IPS-NIHi7 (cell line): ENCODE results near the gene KLHL29.

Source experiments
- DNase-seq: peaks from one replicate; pipeline ENCODE4 v3.0.0; 2012; ENCODE audit warnings: mixed read lengths; ENCODE audit errors: extremely low spot score

KLHL29 gene

DNA sequence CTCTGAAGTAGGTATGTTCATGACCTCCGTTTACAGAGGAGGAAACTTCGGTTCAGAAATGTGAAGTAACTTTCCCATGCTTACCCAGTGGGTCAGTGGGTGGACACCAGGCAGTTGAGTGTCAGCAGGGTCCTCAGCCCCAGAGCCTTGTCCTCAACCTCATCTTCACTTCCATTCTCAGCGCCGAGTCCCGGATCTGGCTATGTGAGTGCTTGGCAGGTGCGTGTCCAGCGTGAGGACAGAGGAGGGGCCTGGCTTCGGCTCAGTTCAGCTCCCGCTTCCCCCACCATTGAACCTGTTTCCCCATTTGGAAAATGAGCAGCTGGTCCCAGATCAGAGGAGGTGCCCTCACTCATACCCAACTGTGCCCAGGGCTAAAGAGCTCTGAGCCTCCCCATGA, 274.3 kb downstream of the KLHL29 start:
- no peak for DNase-seq

DNA sequence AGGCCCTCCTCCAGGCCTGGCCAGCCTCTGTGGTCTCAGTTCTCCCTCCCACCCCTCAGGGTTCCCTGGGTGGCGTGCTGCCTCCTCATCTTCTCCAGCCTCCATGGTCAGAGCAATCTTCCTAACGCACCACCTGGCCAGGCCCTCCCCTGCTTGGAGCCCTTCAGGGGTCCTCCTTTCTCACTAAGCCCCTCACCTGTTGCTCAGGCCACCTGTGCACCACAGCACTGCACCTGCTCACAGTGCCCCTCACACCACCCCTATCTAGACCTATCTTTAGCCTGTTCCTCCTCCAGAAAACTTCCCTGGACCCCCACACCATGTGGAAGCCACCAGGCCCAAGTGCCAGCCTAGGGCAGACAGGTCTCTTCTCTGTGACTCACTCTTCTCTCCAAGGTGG, 274.8 kb downstream of the KLHL29 start:
- no peak for DNase-seq

GRCh38 chr2:23660237-23660636, 275.3 kb downstream of the KLHL29 start:
- DNase-seq = no peak

DNA sequence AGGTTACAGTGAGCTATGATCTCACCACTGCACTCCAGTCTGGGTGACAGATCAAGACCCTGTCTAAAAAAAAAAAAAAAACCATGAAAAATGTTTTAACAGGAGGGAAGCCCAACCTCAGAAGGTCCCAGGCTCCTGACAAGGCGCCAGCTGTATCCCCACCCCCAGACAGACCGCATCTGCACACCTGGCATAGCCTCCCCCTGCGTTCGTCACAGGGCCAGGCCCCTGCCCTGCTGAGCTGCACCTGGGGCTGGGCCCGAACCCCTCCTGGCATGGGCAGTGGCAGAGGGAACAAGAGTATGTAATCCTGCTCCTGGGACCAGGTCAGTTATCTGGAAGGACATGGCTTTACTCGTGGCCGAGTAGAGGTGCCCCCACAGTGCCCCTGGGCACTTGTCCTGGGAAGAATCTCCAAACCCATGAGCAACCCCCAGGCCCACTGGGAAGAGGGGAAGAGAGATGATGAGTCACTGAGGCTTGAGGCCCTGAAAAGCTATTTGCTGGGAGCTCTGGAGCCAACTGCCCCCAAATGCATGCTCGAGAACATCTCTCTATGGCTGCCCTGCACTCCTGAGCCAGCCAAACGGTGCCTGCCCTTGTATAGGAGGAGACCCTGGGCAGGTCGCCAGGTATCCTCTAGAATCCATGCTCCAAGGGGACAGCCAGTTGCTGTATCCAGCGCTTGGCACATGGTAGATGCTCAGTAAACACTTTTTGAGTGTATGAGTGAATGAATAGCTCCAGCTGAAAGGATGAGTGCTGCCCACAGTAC, 276.5 kb downstream of the KLHL29 start:
- no peak for DNase-seq

DNA sequence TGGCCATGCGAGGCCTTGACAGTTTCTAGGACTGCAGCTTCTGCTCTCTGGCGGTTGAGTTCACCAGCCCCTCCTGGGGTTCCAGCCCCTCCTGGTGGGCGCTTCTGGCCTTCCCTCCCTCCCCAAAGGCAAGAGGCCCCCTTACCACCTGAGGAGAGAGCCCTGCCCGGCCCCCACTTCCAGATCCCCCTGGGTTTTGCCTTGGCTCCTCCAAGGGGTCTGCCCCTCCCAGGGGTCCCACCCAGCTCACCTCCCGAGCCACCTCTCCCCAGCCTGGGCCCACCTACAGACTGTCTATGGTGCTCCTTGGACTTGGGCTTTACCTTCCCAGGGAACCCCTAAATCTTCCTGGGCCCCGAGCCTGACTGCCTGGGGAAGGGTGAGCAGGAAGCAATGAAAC, 277.5 kb downstream of the KLHL29 start:
- no peak for DNase-seq

- no peak for DNase-seq
These were observed 278.3 kb downstream of the KLHL29 start for GRCh38 chr2:23662941-23663920.

GRCh38 chr2:23664066-23664788, 279.2 kb downstream of the KLHL29 start:
- DNase-seq = no peak

DNA sequence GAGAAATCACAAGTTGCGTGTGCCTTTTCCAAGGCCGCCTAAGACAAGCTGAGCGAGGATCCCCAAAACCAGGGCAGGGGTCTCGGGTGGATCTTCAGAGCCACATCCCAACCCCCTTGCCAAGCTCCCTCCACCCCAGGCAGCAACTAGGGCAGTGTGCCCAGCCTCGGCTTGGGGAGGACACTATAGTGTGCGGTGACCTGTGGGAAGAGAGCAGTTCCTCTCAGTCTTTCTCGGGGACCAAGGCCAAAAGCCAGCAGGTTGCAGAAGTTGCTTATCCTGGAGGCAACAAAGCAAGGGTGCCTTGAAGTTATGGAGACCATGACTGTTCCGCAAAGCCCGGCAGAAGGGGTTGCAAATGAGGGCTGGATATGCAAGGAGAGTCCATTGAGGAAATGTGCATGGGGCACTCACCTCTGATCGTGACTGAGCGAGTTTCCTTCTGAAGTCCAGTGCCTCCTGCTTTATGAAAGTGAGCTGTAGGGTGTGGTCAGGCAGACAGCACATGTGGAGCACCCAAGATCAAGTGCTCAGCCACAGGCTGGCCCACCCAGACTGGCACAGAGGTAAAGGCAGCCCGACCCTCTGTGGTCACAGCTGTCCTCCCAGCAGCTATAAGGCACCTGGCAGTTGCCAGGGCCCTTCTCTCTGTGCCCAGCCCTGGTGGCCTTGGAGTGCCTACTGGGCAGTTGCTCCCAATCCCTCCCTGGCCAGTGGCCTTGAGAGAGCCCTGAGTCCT, 281.4 kb downstream of the KLHL29 start:
- DNase-seq = no peak

GRCh38 chr2:23666980-23667357, 282.0 kb downstream of the KLHL29 start:
- DNase-seq = no peak

DNA sequence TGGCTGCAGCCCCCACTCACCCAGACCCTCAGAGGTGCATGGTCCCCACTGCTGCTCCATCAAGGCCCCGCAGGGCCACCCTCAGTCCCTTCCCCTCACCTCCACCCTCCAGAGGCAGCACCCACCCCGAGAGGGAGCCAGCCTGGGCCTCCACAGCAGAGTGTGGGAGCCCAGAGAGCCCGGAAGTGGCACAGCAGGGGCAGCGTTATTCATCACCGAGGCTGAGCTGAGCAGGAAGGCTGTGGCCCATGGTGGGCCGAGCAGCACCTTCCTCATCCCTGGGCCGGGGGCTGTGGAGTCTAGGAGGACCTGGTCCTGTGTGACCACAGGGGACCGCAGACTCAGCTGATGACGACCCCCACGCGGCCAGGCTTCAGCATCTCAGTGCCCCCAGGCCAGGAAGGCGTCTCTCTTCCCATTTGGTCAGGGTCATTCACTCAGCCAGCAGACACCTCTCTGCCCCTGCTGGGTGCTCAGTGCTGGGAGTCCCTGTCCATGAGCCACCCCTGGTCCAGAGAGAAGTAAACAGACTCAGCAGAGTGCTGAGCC, 283.9 kb downstream of the KLHL29 start:
- no peak for DNase-seq

GRCh38 chr2:23669413-23670244, 284.6 kb downstream of the KLHL29 start:
- DNase-seq = no peak

- no peak for DNase-seq
These were observed 285.2 kb downstream of the KLHL29 start for GRCh38 chr2:23670245-23670592.

DNA sequence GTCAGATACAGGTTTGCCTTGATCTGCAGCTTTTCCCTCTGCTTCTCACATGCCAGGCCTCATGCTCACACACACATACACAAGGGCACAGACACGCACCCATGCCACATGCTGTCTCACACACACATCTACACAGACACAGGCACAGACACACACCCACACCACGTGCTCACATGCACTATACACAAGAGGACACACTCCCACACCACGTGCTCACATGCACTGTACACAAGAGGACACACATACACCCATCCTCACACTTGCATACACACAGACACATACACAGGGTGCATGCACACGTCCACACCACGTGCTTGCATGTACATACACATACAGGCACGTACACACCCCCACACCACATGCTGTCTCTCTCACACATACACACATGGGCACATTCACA, 288.1 kb downstream of the KLHL29 start:
- DNase-seq = no peak

- DNase-seq = peak; percentile 80
These were observed 289.1 kb downstream of the KLHL29 start for GRCh38 chr2:23673830-23674679.

- no peak for DNase-seq
These were observed 290.5 kb downstream of the KLHL29 start for GRCh38 chr2:23675506-23675905.

DNA sequence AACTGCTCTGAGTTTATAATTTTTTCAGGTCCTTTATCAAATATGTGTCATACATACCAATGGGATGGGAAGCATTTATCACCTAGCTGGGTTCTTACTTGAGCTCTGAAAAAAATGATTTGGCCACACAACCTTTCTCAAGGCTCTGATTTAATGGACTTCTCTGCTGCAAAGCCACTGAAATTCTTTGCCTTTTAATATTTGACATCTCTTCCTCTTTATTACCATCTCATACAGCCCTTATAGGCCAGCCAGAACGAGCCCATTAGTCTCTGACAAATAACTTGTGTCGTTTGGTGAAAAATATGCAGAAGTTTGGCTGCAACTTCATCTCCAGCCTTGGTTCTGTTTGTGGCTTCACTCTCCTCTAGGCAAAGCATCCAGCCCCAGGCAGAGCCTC, 292.9 kb downstream of the KLHL29 start:
- no peak for DNase-seq

- no peak for DNase-seq
These were observed 294.1 kb downstream of the KLHL29 start for GRCh38 chr2:23679044-23679443.

DNA sequence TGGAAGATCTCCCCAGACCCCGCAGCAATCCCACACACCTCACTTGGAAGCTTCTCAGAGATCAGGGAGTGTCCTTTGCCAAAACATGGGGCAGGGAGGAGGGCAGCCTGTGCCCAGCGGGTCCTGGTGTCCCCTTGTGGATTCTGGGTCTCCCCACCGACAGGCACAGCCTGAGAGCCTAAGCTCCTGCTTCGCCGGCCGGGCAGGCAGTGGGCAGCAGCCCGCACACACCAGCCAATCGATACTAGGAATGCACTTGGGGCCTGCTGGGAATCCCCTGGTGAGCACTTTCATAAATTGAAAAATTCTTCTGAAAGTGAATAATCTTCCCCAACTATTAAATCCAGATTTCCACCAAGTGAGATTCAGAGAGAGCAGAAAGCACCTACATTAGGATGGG, 296.0 kb downstream of the KLHL29 start:
- DNase-seq = no peak

DNA sequence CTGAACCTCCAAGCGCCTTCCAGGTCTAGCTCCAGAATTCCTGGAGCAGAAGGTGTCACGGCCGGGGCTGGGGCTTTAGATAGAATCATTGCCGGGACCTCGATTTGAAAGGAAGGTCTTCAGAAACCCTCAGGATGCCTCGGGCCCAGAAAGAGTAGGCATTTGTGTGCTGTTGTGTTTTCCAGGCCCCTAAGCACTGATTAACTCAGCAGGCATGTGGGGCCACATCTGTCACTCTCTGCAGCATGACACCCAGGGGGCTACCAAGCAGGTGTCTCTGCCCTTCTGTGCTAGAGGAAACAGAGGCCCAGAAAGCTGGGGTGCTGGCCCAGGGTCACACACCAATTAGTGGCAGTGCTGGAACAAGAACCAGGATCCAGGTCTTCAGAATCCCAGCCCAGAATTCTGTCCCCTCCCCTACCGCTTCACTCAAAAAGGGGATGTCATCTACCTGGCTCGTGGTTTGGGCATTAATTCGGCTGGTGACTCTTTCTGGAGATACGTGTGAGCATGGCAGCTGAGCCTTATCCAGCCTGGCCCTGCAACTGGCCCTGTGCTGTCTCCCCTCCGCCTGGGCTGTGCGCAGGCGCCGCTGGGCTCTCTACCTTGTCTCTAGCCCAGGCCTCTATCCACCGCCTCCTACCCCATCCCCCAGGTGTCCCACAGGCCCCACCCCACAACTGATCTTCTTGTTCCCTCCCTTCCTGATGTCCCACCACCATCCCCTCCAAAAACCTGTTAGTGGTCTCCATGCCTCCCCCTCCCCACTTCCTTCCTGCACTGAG, 296.6 kb downstream of the KLHL29 start:
- no peak for DNase-seq
